SH-SY5Y (cell line): ENCODE measurements around the gene ZFP14.

Experiments used
- GATA2 ChIP-seq: IDR thresholded peaks from 2 replicates; pipeline ENCODE4 v1.6.1; 2011; ENCODE audit warnings: mild to moderate bottlenecking, low read depth, low read length
- GATA3 ChIP-seq: IDR thresholded peaks from 2 replicates; pipeline ENCODE4 v1.6.1; 2011; ENCODE audit warnings: low read depth, mild to moderate bottlenecking, low read length, moderate library complexity

Gene ZFP14

GRCh38 chr19:36377541-36378178 is 1.3 kb downstream of the ZFP14 start:
- TF ChIP-seq GATA3 (no peak), GATA2 (no peak)

GRCh38 chr19:36373638-36374156 is 5.3 kb downstream of the ZFP14 start:
- no peak for TF ChIP-seq GATA2
- no peak for TF ChIP-seq GATA3

- TF ChIP-seq GATA2 (no peak), GATA3 (no peak)
Observed at GRCh38 chr19:36371886-36372285, 7.1 kb downstream of the ZFP14 start.

- TF ChIP-seq GATA2 (no peak), GATA3 (no peak)
Observed at GRCh38 chr19:36363845-36364244, 15.2 kb downstream of the ZFP14 start.

GRCh38 chr19:36340786-36341372 is 38.1 kb downstream of the ZFP14 start:
- no peak for TF ChIP-seq GATA3
- no peak for TF ChIP-seq GATA2

DNA sequence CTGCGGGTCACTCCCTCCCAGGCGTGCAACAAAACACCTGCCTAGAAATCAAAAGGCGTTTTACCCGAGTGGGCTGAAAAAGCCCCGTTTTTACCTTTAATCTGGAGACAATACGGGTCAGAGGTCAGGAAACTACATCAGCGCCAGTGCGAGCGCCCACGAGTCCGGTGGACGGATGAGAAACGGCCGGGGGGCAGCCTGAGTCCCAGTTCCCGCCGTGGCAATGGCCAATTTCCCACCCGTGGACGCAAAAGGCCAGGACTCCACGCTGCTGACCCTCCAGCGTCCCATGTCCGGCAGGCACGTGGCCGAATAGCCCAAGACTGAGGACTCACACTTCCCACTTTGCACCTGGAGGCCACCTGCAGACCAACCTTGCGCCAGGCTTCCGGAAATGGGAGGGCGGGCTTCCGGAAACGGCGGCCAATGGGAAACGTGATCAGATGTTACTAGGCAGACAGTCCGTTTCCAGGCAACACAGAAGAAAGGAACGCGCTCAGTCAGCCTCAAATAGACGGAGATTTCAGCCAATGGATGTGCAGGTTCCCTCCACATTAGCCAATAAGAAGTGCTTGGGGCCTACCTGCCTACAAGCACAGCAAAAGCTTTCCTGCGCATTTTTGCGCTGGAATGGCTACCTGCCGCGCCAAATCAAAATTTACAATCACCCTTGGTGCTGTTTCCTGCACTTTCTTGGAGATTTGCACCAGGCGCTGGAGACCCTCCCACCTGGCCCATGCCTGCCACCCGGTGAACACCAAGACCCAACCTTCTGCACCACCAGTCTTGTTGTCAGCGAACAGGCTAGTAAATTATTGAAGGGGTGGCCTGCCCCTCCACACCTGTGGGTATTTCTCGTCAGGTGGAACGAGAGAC is 47.4 kb downstream of the ZFP14 start:
- TF ChIP-seq GATA2 (no peak), GATA3 (no peak)

DNA sequence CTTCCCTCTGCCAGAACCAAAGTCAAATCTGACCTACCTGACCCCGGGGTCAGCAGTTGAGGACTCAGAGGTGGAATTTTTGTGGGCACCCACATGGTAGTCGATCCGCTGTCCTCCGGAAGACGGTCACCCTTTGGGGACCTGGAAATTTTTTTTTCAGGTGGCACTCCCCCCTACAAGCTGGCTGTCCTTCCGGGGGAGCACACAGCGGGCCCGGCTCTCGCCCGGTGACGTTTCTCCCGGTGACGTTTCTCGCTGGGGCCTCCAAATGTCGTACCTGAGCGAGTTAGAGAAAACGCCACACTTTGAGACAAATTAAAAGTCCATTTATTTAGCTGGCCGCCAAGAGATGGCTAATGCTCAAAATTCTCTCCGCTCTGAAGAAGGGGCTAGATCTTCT is 48.8 kb downstream of the ZFP14 start:
- TF ChIP-seq GATA2, result no peak
- no peak for TF ChIP-seq GATA3
